Transverse colon (tissue), 4 donors: ENCODE data around the gene TMEM255B. TPM values are rescaled to one million over a fixed set of nuclear protein-coding genes. Genes with fewer than 3 reads are reported as not detected.

Experiments
- DNase-seq: peaks from one replicate; pipeline ENCODE4 v3.0.0-alpha.2; 2019
- H3K27ac ChIP-seq, 4 donors: fragments of 200-600 bp; sonication (generic); 2 replicates each; pipeline ENCODE4 v1.5.1; 2016 to 2018; ENCODE audit warnings: inconsistent platforms in 4 of 4
- H3K27me3 ChIP-seq: fragments of 200-600 bp; sonication (generic); 2 replicates; pipeline ENCODE4 v1.5.1; 2017; ENCODE audit warnings: inconsistent platforms
- H3K36me3 ChIP-seq, 4 donors: fragments of 200-600 bp; sonication (generic); 2 replicates each; pipeline ENCODE4 v1.5.1; 2017 to 2019; ENCODE audit warnings: inconsistent platforms in 4 of 4
- H3K4me1 ChIP-seq, 4 donors: fragments of 200-600 bp; sonication (generic); 2 replicates each; pipeline ENCODE4 v1.5.1; 2017 to 2020; ENCODE audit warnings: inconsistent platforms in 4 of 4
- H3K4me3 ChIP-seq, 4 donors: fragments of 200-600 bp; sonication (generic); 1 replicate in 1 of 4; 2 replicates in 3 of 4; pipeline versions ENCODE4 v1.5.1 to v1.6.1; 2017 to 2019; ENCODE audit warnings: inconsistent platforms in 4 of 4
- H3K9me3 ChIP-seq, 2 donors: fragments of 200-600 bp; sonication (generic); 2 replicates each; pipeline ENCODE4 v1.5.1; 2017 to 2019; ENCODE audit warnings: inconsistent platforms in 2 of 2
- EP300 ChIP-seq: sonication (generic); formaldehyde crosslinking; IDR thresholded peaks from one replicate; pipeline ENCODE4 v1.6.1; 2017; ENCODE audit warnings: antibody characterized with exemption, low read depth
- POLR2A ChIP-seq: fragments of 450-650 bp; IDR thresholded peaks from one replicate; pipeline ENCODE4 v1.6.1; 2016; ENCODE audit warnings: antibody characterized with exemption, mild to moderate bottlenecking, moderate library complexity
- POLR2AphosphoS5 ChIP-seq, 3 donors: sonication (generic); formaldehyde crosslinking; IDR thresholded peaks; one replicate each; pipeline ENCODE4 v1.6.1; 2016; ENCODE audit warnings: antibody characterized with exemption in 3 of 3
- WGBS, 2 donors: methylation state at CpG; one replicate each; pipeline ENCODE4 v1.1.5; 2018; ENCODE audit warnings: low coverage in 1 of 2; 5-methylcytosine and 5-hydroxymethylcytosine counted together
- in situ Hi-C, 4 donors: fragments of 200-750 bp; cut with MboI; loops; one replicate each; pipeline versions ENCODE4 v1.15.0 to v1.15.1; 2017; ENCODE audit warnings: low sequenced_read_pairs in 3 of 4, low pct_ligation_motif_present in 1 of 4, low pct_unique_long_range_greater_than_20kb in 1 of 4
- intact Hi-C: fragments of 100-400 bp; cut with DNase I; formaldehyde crosslinking; loops from one replicate; pipeline ENCODE4 v1.15.1; 2023; ENCODE audit warnings: low total_unique reads
- total RNA-seq, 4 donors: library from RNA; depleted of rRNA; stranded (reverse); fragments of >200 nt; gene quantifications; one replicate each; pipeline ENCODE4 v1.1.0, GENCODE V29; 2016
- TF ChIP-seq, protein P1 (sequence below), 5 experiments: fragments of 200-600 bp in 3 of 5; fragments of 450-650 bp in 2 of 5; sonication (generic) in 3 of 5; IDR thresholded peaks; 1 replicate in 2 of 5; 2 replicates in 3 of 5; pipeline ENCODE4 v1.5.1; 2016 to 2017; ENCODE audit warnings: antibody characterized with exemption in 5 of 5, inconsistent platforms in 3 of 5, mild to moderate bottlenecking in 2 of 5, moderate library complexity in 1 of 5

The TMEM255B gene
- total RNA-seq, 4 donors from 2014 or later = 0.79 to 27.7 (median 9.4) TPM

GRCh38 chr13:113756441-113757097 lies 2.5 kb upstream of the TMEM255B start:
- Histone ChIP-seq H3K4me3 (no peak overlapping the region), H3K27me3 (peaks cover 30% of the 10 kb centered on the region), H3K27ac (no peak overlapping the region), H3K9me3 (no peaks in the 10 kb centered on the region), H3K36me3 (no peaks in the 10 kb centered on the region), H3K4me1 (peaks cover 7 to 16% (median 14%) of the 10 kb centered on the region in 4 donors)
- 88 to 91% methylated on average over 9 to 20 of the region's 20 CpGs for WGBS, 2 donors
- no peak for DNase-seq
- intact Hi-C loops = no loop called here
- TF ChIP-seq EP300 (no peak), POLR2AphosphoS5 (IDR thresholded peaks at IDR 0.05) (no peak), POLR2A (no peak)
- TF ChIP-seq, protein P1, sequence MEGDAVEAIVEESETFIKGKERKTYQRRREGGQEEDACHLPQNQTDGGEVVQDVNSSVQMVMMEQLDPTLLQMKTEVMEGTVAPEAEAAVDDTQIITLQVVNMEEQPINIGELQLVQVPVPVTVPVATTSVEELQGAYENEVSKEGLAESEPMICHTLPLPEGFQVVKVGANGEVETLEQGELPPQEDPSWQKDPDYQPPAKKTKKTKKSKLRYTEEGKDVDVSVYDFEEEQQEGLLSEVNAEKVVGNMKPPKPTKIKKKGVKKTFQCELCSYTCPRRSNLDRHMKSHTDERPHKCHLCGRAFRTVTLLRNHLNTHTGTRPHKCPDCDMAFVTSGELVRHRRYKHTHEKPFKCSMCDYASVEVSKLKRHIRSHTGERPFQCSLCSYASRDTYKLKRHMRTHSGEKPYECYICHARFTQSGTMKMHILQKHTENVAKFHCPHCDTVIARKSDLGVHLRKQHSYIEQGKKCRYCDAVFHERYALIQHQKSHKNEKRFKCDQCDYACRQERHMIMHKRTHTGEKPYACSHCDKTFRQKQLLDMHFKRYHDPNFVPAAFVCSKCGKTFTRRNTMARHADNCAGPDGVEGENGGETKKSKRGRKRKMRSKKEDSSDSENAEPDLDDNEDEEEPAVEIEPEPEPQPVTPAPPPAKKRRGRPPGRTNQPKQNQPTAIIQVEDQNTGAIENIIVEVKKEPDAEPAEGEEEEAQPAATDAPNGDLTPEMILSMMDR (IDR thresholded peaks at IDR 0.05) = no peak
- in situ Hi-C loops = no loop called here

DNA sequence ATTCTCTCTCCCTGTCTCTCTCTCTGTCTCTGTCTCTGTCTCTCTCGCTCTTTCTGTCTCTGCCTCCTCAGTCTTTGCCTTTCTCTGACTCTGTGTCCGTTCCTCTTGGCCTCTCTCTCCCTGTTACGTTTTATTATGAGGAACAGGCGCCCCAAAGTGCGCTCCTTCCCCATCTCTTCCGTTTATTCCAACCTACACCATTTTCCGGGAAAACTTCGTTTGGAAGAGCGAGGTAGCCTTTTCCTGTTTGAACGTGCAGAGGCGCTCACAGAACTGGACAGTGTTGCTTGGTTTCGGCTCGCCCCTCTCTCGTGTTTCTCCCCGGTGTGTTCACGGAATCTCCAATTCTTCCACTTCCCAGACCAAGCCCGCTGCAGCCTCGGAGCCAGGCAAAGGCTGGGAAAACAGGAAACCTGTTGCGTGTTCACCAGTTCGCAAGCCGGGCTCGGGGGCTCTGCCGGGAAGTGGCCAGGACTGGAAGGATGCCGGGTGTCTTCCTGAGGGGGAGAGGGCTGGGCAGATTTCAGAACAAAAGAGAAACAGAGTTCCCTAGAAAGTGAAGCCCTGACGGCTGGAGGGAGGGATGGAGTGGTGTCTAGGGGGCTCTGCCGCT lies 605 bp downstream of the TMEM255B start:
- H3K27ac ChIP-seq = peak overlapping the region; percentile 62 to 81 (median 73)
- no peaks in the 10 kb centered on the region for H3K36me3 ChIP-seq
- no peak for DNase-seq
- H3K27me3 ChIP-seq = peaks cover 31% of the 10 kb centered on the region
- peaks cover 7 to 16% (median 14%) of the 10 kb centered on the region in 4 donors for H3K4me1 ChIP-seq
- H3K9me3 ChIP-seq = no peaks in the 10 kb centered on the region
- intact Hi-C loops = no loop called here
- 0 to 3% methylated on average over 14 to 26 of the region's 26 CpGs for WGBS, 2 donors
- peak overlapping the region; percentile 52 to 70 (median 55) for H3K4me3 ChIP-seq
- in situ Hi-C loops = no loop called here
- no peak for TF ChIP-seq POLR2AphosphoS5 (IDR thresholded peaks at IDR 0.05)
- TF ChIP-seq POLR2A = no peak
- TF ChIP-seq, protein P1 (IDR thresholded peaks at IDR 0.05) = no peak
- TF ChIP-seq EP300 = no peak

GRCh38 chr13:113761136-113761535 lies 2.1 kb downstream of the TMEM255B start:
- no peak overlapping the region for H3K4me3 ChIP-seq
- WGBS, 2 donors = 70 to 84% methylated on average over 6 to 7 of the region's 7 CpGs
- peaks cover 28% of the 10 kb centered on the region for H3K27me3 ChIP-seq
- intact Hi-C loops = no loop called here
- H3K9me3 ChIP-seq = no peaks in the 10 kb centered on the region
- peaks cover 7 to 16% (median 14%) of the 10 kb centered on the region in 4 donors for H3K4me1 ChIP-seq
- no peaks in the 10 kb centered on the region for H3K36me3 ChIP-seq
- no peak overlapping the region for H3K27ac ChIP-seq
- TF ChIP-seq POLR2AphosphoS5 (IDR thresholded peaks at IDR 0.05) = no peak
- TF ChIP-seq POLR2A = no peak
- no peak for DNase-seq
- in situ Hi-C loops = no loop called here

DNA sequence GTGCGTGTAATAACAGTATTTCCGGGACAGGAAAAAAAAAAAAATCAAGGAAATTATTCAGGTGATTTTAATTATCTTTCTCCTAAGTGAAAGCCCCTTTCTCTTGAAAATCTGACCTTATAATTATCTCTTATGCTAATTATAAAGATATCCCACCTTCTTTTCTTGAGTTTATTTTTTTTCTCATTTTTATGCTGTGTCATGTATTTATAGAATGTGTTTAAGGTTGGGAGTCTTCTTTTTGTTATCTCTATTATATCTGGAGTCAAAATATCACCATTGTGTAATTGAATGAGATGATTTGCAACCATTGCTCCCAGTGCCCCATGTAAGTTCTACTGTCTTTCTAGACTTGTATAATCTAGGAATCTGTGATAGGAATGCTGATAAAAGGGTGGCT lies 3.0 kb downstream of the TMEM255B start:
- DNase-seq = no peak
- in situ Hi-C loops (no loop called here), intact Hi-C loops (no loop called here)
- Histone ChIP-seq H3K27ac (no peak overlapping the region), H3K9me3 (no peaks in the 10 kb centered on the region), H3K36me3 (no peaks in the 10 kb centered on the region), H3K4me3 (no peak overlapping the region), H3K27me3 (peaks cover 28% of the 10 kb centered on the region), H3K4me1 (peaks cover 7 to 16% (median 14%) of the 10 kb centered on the region in 4 donors)
- WGBS, 2 donors = 83 to 87% methylated on average over 2 of the region's 2 CpGs
- TF ChIP-seq EP300 = no peak
- TF ChIP-seq, protein P1 (IDR thresholded peaks at IDR 0.05) = no peak
- TF ChIP-seq POLR2AphosphoS5 (IDR thresholded peaks at IDR 0.05) = no peak
- TF ChIP-seq POLR2A = no peak
